ENCODE results near the gene FAU. TPM values are rescaled to one million over a fixed set of nuclear protein-coding genes. Genes with fewer than 3 reads are reported as not detected.

FAU gene
- total RNA-seq, 1 donor from 2014 or later, result 734 TPM

DNA sequence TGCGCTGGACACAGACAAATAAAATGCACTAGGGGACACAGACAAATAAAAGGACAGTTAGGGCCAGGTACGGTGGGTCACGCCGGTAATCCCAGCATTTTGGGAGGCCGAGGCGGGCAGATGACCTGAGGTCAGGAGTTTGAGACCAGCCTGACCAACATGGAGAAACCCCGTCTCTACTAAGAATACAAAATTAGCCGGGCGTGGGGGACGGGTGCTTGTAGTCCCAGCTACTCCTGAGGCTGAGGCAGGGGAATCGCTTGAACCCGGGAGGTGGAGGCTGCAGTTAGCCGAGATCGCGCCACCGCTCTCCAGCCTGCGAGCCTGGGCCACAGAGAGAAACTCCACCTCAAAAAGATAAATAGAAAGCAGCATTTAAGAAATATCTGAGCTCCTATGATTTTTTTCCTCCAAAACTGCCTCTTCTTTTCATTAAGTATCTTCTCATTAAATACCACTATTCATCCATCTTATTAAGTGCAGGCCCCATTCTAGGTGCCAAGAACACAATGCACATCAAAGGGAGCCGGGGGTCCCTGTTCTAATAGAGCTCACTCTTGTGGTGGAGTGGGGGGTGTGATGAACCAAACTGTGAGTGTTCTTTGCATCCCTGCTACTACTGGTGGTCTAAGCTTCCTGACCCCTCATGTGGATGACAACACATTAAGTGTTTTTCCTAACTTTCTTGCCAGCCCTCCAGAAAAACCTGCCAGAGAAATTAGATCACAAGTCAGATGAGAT, 3.7 kb downstream of the FAU start:
- peaks cover 16% of the 10 kb centered on the region for H3K36me3 Mint-ChIP-seq (ENCODE audit: unreplicated experiment)
- H3K27me3 Mint-ChIP-seq (ENCODE audit: unreplicated experiment), result no peaks in the 10 kb centered on the region
- H3K4me3 Mint-ChIP-seq (ENCODE audit: unreplicated experiment), result peak overlapping the region; percentile 86
- TF ChIP-seq, protein P1, sequence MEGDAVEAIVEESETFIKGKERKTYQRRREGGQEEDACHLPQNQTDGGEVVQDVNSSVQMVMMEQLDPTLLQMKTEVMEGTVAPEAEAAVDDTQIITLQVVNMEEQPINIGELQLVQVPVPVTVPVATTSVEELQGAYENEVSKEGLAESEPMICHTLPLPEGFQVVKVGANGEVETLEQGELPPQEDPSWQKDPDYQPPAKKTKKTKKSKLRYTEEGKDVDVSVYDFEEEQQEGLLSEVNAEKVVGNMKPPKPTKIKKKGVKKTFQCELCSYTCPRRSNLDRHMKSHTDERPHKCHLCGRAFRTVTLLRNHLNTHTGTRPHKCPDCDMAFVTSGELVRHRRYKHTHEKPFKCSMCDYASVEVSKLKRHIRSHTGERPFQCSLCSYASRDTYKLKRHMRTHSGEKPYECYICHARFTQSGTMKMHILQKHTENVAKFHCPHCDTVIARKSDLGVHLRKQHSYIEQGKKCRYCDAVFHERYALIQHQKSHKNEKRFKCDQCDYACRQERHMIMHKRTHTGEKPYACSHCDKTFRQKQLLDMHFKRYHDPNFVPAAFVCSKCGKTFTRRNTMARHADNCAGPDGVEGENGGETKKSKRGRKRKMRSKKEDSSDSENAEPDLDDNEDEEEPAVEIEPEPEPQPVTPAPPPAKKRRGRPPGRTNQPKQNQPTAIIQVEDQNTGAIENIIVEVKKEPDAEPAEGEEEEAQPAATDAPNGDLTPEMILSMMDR (IDR thresholded peaks at IDR 0.05), result no peak
- no peak for DNase-seq (ENCODE audit: extremely low spot score, unreplicated experiment)
- H3K27ac Mint-ChIP-seq (ENCODE audit: unreplicated experiment), result peak overlapping the region; percentile 85
- no peaks in the 10 kb centered on the region for H3K9me3 Mint-ChIP-seq (ENCODE audit: unreplicated experiment)
- peaks cover 37% of the 10 kb centered on the region for H3K4me1 Mint-ChIP-seq (ENCODE audit: unreplicated experiment)

DNA sequence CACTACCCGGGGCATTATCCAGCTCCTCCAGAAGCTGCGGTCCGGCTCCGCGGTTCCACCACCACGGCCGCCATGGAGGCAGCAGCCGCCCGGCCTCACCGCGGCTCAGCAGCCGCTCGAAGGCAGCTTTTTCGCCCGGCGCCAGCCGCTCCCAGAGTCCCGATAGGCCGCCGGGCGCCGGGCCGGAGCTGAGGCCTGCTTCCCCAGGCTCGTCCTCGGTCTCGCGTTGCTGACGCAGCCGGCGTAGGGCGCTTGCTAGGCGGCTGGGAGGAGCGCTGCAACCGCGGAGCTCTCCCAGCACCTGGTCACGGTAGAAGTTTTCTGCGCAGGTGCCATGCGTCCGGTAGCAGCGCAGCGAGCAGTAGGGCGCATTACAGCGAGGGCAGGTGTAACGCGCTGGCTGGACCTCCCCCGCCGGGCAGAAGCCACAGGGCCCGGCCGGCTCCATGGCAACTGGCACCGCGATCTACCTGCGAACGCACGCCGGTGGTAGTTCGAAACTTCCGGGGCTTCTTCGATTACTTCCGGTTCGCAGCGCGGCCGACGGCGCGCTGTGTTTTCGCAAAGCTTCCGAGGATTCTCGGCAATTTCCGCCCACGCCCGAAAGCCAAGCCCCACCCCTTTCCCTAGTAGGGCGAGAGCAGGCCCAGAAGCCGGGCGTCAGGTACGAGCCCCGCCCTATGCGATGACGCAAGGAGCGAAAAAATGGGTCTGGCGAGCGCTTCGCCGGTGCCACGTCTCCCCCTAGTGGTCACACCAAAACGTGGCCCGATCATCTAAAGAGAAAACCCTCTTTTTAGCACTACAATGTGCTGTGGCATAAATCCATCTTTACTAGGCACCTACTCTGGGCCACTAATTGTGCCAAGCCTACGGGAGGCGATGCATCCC, 4.5 kb downstream of the FAU start, which contains the start of gene ZNHIT2:
Gene ZNHIT2 (minus strand): TSS at position 496 of the 891 bp plus-strand sequence. CDS start 48 bp downstream, at position 448.
- TF ChIP-seq, protein P1 (IDR thresholded peaks at IDR 0.05), result peak; percentile 93
- H3K27ac Mint-ChIP-seq (ENCODE audit: unreplicated experiment), result peak within 1 kb of the TSS; percentile 85
- H3K4me1 Mint-ChIP-seq (ENCODE audit: unreplicated experiment), result peaks cover 34% of the 10 kb centered on the region
- H3K27me3 Mint-ChIP-seq (ENCODE audit: unreplicated experiment), result no peaks in the 10 kb centered on the region
- no peaks in the 10 kb centered on the region for H3K9me3 Mint-ChIP-seq (ENCODE audit: unreplicated experiment)
- peak; percentile 100 for DNase-seq (ENCODE audit: extremely low spot score, unreplicated experiment)
- H3K36me3 Mint-ChIP-seq (ENCODE audit: unreplicated experiment), result peaks cover 16% of the 10 kb centered on the region
- H3K4me3 Mint-ChIP-seq (ENCODE audit: unreplicated experiment), result peak within 1 kb of the TSS; percentile 86

DNA sequence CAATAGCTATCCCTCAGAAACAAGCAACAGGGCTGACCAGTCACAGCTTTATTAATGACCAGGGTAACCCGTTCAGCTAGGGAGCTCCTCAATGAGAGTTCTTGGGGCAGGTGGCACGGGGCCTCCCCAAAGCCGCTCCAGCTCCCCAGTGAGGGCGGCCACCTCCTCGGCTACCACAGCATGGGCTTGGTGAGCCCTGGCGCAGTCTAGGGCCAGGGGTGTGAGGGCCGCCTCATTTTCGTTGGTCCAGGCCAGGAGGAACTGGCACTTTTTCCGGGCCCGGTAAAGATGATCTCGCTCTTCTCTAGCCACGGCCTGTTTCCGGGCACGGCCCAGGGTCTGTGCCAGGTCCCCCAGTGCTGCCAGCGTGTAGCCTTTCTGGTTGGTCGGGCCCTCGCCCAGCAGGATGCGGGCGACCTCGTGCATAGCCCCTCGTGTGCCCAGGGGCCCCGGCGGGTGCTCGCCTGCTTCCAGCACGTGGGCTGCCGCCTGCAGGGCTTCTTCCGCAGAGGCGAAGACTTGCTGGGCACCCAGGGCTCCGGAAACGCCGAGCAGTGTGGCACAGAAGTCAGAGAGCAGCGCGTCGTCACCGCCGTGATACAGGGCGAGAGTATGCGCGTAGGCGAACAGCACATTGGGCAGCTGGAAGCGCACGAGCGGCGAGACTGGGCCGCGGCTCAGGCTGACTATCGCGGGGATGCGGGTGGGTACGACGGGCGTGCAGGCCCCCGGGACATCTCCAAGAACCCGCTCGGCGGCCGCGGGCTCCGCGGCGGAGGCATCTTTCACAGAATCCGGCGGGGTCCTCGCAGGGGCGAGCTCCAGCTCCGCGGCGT, 5.3 kb downstream of the FAU start:
- peaks cover 33% of the 10 kb centered on the region for H3K4me1 Mint-ChIP-seq (ENCODE audit: unreplicated experiment)
- H3K27me3 Mint-ChIP-seq (ENCODE audit: unreplicated experiment), result no peaks in the 10 kb centered on the region
- DNase-seq (ENCODE audit: extremely low spot score, unreplicated experiment), result no peak
- H3K27ac Mint-ChIP-seq (ENCODE audit: unreplicated experiment), result peak overlapping the region; percentile 83
- peaks cover 15% of the 10 kb centered on the region for H3K36me3 Mint-ChIP-seq (ENCODE audit: unreplicated experiment)
- H3K9me3 Mint-ChIP-seq (ENCODE audit: unreplicated experiment), result no peaks in the 10 kb centered on the region
- TF ChIP-seq, protein P1 (IDR thresholded peaks at IDR 0.05), result no peak
- peak overlapping the region; percentile 86 for H3K4me3 Mint-ChIP-seq (ENCODE audit: unreplicated experiment)

DNA sequence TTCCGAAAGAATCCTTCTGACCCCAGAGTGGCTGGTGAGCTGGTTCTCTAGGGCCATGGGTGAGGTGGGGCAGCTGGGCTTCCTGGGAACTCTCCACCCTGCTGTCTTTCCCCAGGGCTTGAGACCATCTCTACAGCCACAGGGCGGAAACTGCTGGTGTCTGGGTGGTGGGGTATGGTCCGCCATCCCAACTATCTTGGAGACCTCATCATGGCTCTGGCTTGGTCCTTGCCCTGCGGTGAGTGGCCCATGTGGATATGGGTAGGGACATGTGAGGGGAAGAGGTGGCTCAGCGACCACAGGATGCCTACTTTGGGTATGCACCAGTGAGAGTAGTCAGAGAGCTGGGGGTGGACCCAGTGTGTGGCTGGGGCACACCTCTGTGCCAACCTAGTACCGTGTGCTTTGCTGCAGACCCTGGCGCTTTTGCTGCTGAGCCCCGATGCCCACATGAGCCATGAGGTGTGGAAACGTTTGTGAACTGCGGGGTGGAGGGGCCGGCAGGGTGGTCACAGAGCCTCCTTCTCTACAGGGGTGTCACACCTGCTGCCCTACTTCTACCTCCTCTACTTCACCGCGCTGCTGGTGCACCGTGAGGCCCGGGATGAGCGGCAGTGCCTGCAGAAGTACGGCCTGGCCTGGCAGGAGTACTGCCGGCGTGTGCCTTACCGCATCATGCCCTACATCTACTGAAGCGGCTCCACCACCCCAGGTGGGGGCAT, 6.4 kb downstream of the FAU start:
- no peak for DNase-seq (ENCODE audit: extremely low spot score, unreplicated experiment)
- Mint-ChIP-seq H3K4me1 (ENCODE audit: unreplicated experiment) (peaks cover 26% of the 10 kb centered on the region), H3K27me3 (ENCODE audit: unreplicated experiment) (no peaks in the 10 kb centered on the region), H3K36me3 (ENCODE audit: unreplicated experiment) (peaks cover 15% of the 10 kb centered on the region), H3K27ac (ENCODE audit: unreplicated experiment) (no peak overlapping the region), H3K4me3 (ENCODE audit: unreplicated experiment) (no peak overlapping the region), H3K9me3 (ENCODE audit: unreplicated experiment) (no peaks in the 10 kb centered on the region)
- TF ChIP-seq, protein P1 (IDR thresholded peaks at IDR 0.05), result no peak

All from osteocyte (in vitro differentiated cells).